Uterus (tissue), 4 donors: Measurements from ENCODE around the gene CCDC150. TPM values are rescaled to one million over a fixed set of nuclear protein-coding genes. Genes with fewer than 3 reads are reported as not detected.

Source experiments
- DNase-seq, 2 donors: peaks; one replicate each; pipeline ENCODE4 v3.0.0-alpha.2; 2019 to 2020
- H3K27ac ChIP-seq, 2 donors: fragments of 200-600 bp; sonication (generic); 1 replicate in 1 of 2; 2 replicates in 1 of 2; pipeline ENCODE4 v1.5.1; 2016 to 2018
- H3K27me3 ChIP-seq, 2 donors: fragments of 200-600 bp; sonication (generic); one replicate each; pipeline ENCODE4 v1.5.1; 2018 to 2019; ENCODE audit warnings: control low read depth in 1 of 2
- H3K36me3 ChIP-seq, 2 donors: fragments of 200-600 bp; sonication (generic); one replicate each; pipeline ENCODE4 v1.5.1; 2019; ENCODE audit warnings: control low read depth in 1 of 2
- H3K4me1 ChIP-seq, 2 donors: fragments of 200-600 bp; sonication (generic); one replicate each; pipeline ENCODE4 v1.5.1; 2018 to 2019; ENCODE audit warnings: control low read depth in 1 of 2
- H3K4me3 ChIP-seq, 2 donors: fragments of 200-600 bp; sonication (generic); 1 replicate in 1 of 2; 2 replicates in 1 of 2; pipeline ENCODE4 v1.5.1; 2018 to 2019; ENCODE audit warnings: mild to moderate bottlenecking in 1 of 2
- H3K9me3 ChIP-seq, 2 donors: fragments of 200-600 bp; sonication (generic); one replicate each; pipeline ENCODE4 v1.5.1; 2019; ENCODE audit warnings: control low read depth in 1 of 2
- CTCF ChIP-seq, 4 experiments: fragments of 200-600 bp in 2 of 4; fragments of 450-650 bp in 2 of 4; sonication (generic) in 2 of 4; IDR thresholded peaks; one replicate each; pipeline ENCODE4 v1.5.1; 2016 to 2019; ENCODE audit warnings: antibody characterized with exemption in 4 of 4, mild to moderate bottlenecking in 2 of 4, moderate library complexity in 1 of 4
- POLR2A ChIP-seq, 2 donors: fragments of 450-650 bp; IDR thresholded peaks; one replicate each; pipeline ENCODE4 v1.6.1; 2016; ENCODE audit warnings: antibody characterized with exemption in 2 of 2, mild to moderate bottlenecking in 1 of 2, moderate library complexity in 1 of 2
- intact Hi-C: fragments of 100-400 bp; cut with DNase I; formaldehyde crosslinking; loops from one replicate; pipeline ENCODE4 v1.15.1; 2023; ENCODE audit warnings: low total_unique reads
- small RNA-seq: library from RNA; depleted of rRNA; stranded (forward); fragments of <200 nt; gene quantifications from one replicate; pipeline ENCODE3, GENCODE V24; 2016
- total RNA-seq, 4 donors: library from RNA; depleted of rRNA in 3 of 4; stranded (reverse); fragments of >200 nt in 3 of 4; gene quantifications; one replicate each; pipeline versions ENCODE4 v1.1.0 to v1.2.4, GENCODE V29; 2014 to 2023
- donor health status: DM: yes; HTN: yes; CAD: no.

Gene CCDC150
- total RNA-seq, 4 donors from 2014 or later = 0.29 to 520 (median 4.0) TPM

- intact Hi-C loops = no loop called here
- H3K27ac ChIP-seq = no peak overlapping the region
- H3K4me3 ChIP-seq = no peak overlapping the region
- no peaks in the 10 kb centered on the region for H3K9me3 ChIP-seq
- no peaks in the 10 kb centered on the region for H3K27me3 ChIP-seq
- no peak for DNase-seq
- no peaks in the 10 kb centered on the region for H3K4me1 ChIP-seq
- no peak for TF ChIP-seq POLR2A (IDR thresholded peaks at IDR 0.05)
- peak in 2 of 4 experiments; percentile 7 to 13 for TF ChIP-seq CTCF (IDR thresholded peaks at IDR 0.05)
- H3K36me3 ChIP-seq = no peaks in the 10 kb centered on the region
Observed at GRCh38 chr2:196758474-196759377, 119.2 kb downstream of the CCDC150 start.

DNA sequence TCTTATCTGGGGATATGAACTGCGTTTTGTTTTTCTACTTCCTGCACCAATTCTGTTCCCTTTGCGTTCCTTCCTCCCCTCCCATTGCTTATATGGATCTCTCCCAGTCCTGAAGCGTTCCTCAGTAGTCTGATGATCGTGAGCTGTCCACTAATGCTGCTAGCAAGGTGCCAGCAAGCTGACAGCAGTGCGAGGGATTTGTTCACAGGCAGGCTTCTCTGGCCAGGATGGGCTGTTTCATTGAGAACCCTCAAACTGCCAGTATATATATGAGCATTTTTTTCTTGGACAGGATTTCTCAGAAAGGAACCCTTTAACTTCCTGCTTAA lies 119.8 kb downstream of the CCDC150 start:
- Histone ChIP-seq H3K4me1 (no peaks in the 10 kb centered on the region), H3K36me3 (no peaks in the 10 kb centered on the region), H3K27me3 (no peaks in the 10 kb centered on the region), H3K9me3 (no peaks in the 10 kb centered on the region), H3K4me3 (no peak overlapping the region), H3K27ac (no peak overlapping the region)
- intact Hi-C loops = no loop called here
- TF ChIP-seq CTCF (IDR thresholded peaks at IDR 0.05) (no peak), POLR2A (IDR thresholded peaks at IDR 0.05) (no peak)
- DNase-seq = no peak

GRCh38 chr2:196767101-196767500 lies 127.6 kb downstream of the CCDC150 start:
- Histone ChIP-seq H3K36me3 (no peaks in the 10 kb centered on the region), H3K27ac (no peak overlapping the region), H3K27me3 (no peaks in the 10 kb centered on the region), H3K4me1 (no peaks in the 10 kb centered on the region), H3K9me3 (no peaks in the 10 kb centered on the region), H3K4me3 (no peak overlapping the region)
- DNase-seq = no peak
- no peak for TF ChIP-seq CTCF (IDR thresholded peaks at IDR 0.05)
- no peak for TF ChIP-seq POLR2A (IDR thresholded peaks at IDR 0.05)
- intact Hi-C loops = no loop called here

Small RNA genes within 50 kb of the gene (small RNA-seq; reads per million reads assigned to genes)
- gene RF00424 = not detected

Other genes starting within 250 kb of the CCDC150 start
- 10 to 100 TPM in 2 of 4 donors, 1 to 10 TPM in 2; 5.3 to 27.9 (median 15.0) TPM for gene HECW2, start 46.2 kb upstream of the CCDC150 start, total RNA-seq
- 10 to 100 TPM; 17.4 to 76.9 (median 25.4) TPM for gene GTF3C3, start 160.0 kb downstream of the CCDC150 start, total RNA-seq
- under 1 TPM in 1 of 4 donors, not detected in 3; 0.21 TPM for gene C2orf66, start 169.6 kb downstream of the CCDC150 start, total RNA-seq